WTC11 (cell line): ENCODE measurements around the gene ERLEC1. TPM values are rescaled to one million over a fixed set of nuclear protein-coding genes. Genes with fewer than 3 reads are reported as not detected.

Experiments used
- ATAC-seq: fragments of 200-7000 bp; cut with Tn5 transposase; 2 replicates; pipeline ENCODE4 v1.10.0; 2021; ENCODE audit warnings: mild to moderate bottlenecking, moderate library complexity
- CTCF ChIA-PET: fragments of 300-600 bp; sonication (Branson Sonifier 250); formaldehyde crosslinking; loops from one replicate; lab custom pipeline; 2021; ENCODE audit warnings: antibody characterized with exemption; lab: Charles Lee
- POLR2A ChIA-PET: fragments of 350-600 bp; sonication (Branson Sonifier 250); formaldehyde crosslinking; loops from one replicate; lab custom pipeline; 2021; ENCODE audit warnings: antibody characterized with exemption; lab: Charles Lee
- DNase-seq: peaks from one replicate; pipeline ENCODE4 v3.0.0; 2021; ENCODE audit warnings: low spot score
- H3K27ac Mint-ChIP-seq: 2 replicates; pipeline ENCODE4 v1.8.0; 2021; ENCODE audit warnings: mixed read lengths
- H3K27me3 Mint-ChIP-seq: 2 replicates; pipeline ENCODE4 v1.8.0; 2021; ENCODE audit warnings: low read depth, mild to moderate bottlenecking, moderate library complexity, mixed read lengths
- H3K36me3 Mint-ChIP-seq: 2 replicates; pipeline ENCODE4 v1.8.0; 2021; ENCODE audit warnings: mixed read lengths
- H3K4me1 Mint-ChIP-seq: 2 replicates; pipeline ENCODE4 v1.8.0; 2022; ENCODE audit warnings: mixed read lengths
- H3K4me3 Mint-ChIP-seq: 2 replicates; pipeline ENCODE4 v1.8.0; 2021; ENCODE audit warnings: mild to moderate bottlenecking, moderate library complexity, mixed read lengths
- H3K9me3 Mint-ChIP-seq: 2 replicates; pipeline ENCODE4 v1.8.0; 2021; ENCODE audit warnings: mixed read lengths
- FOXJ3 ChIP-seq: sonication (generic); formaldehyde crosslinking; IDR thresholded peaks from 2 replicates; pipeline ENCODE4 v1.9.0; 2021; ENCODE audit warnings: missing genetic modification reagents, mild to moderate bottlenecking, borderline replicate concordance
- MLX ChIP-seq: sonication (generic); formaldehyde crosslinking; IDR thresholded peaks from 2 replicates; pipeline ENCODE4 v1.8.1; 2023; ENCODE audit warnings: mild to moderate bottlenecking, missing genetic modification reagents, moderate library complexity
- MXD4 ChIP-seq: fragments of 250-450 bp; sonication (Bioruptor Pico); IDR thresholded peaks from 2 replicates; pipeline ENCODE4 v1.8.0; 2021; ENCODE audit warnings: mild to moderate bottlenecking, moderate library complexity, borderline replicate concordance
- MYBL2 ChIP-seq: sonication (generic); formaldehyde crosslinking; IDR thresholded peaks from 2 replicates; pipeline ENCODE4 v1.8.1; 2023; ENCODE audit warnings: mild to moderate bottlenecking, moderate library complexity, missing genetic modification reagents
- NFATC4 ChIP-seq: fragments of 250-450 bp; sonication (Bioruptor Pico); IDR thresholded peaks from 2 replicates; pipeline ENCODE4 v1.9.0; 2021; ENCODE audit warnings: mild to moderate bottlenecking
- RELA ChIP-seq: sonication (generic); formaldehyde crosslinking; IDR thresholded peaks from 2 replicates; pipeline ENCODE4 v1.8.1; 2022; ENCODE audit warnings: missing genetic modification reagents, mild to moderate bottlenecking, borderline replicate concordance
- SP1 ChIP-seq: sonication (generic); formaldehyde crosslinking; conservative IDR thresholded peaks from 2 replicates; pipeline ENCODE4 v1.8.1; 2022; ENCODE audit warnings: missing genetic modification reagents
- microRNA-seq: library from miRNA; unstranded; fragments of <30 nt; microRNA quantifications from one replicate; pipeline ENCODE4 v1.2.0, GENCODE V29; 2022; ENCODE audit warnings: borderline number of aligned reads
- total RNA-seq: library from RNA; stranded (reverse); gene quantifications from 3 replicates; pipeline ENCODE4 v1.2.3, GENCODE V29; 2021
- TF ChIP-seq, protein P1 (sequence below): sonication (generic); formaldehyde crosslinking; IDR thresholded peaks from 2 replicates; pipeline ENCODE4 v1.8.1; 2022; ENCODE audit warnings: mild to moderate bottlenecking, missing genetic modification reagents, moderate library complexity, borderline replicate concordance
- TF ChIP-seq, protein P2 (sequence below): sonication (generic); formaldehyde crosslinking; IDR thresholded peaks from 2 replicates; pipeline ENCODE4 v1.8.1; 2023; ENCODE audit warnings: mild to moderate bottlenecking, missing genetic modification reagents
- TF ChIP-seq, protein P3 (sequence below): fragments of 250-450 bp; sonication (Bioruptor Pico); IDR thresholded peaks from 2 replicates; pipeline ENCODE4 v2.1.2; 2022; ENCODE audit warnings: mild to moderate bottlenecking, moderate library complexity

Gene ERLEC1
- total RNA-seq, 1 experiment from 2014 or later, result 26.5 TPM

GRCh38 chr2:53867773-53868172 is 80.9 kb downstream of the ERLEC1 start:
- CTCF ChIA-PET, result interaction anchor here (0.6 kb wide), 1 partner anchor 1718 kb away, joined by 3 read pairs; no protein-coding TSS in a partner anchor
- H3K4me1 Mint-ChIP-seq, result no peaks in the 10 kb centered on the region

More at GRCh38 chr2:53867773-53868172, 80.9 kb downstream of the ERLEC1 start:
- TF ChIP-seq MXD4, result no peak
- TF ChIP-seq, protein P1, sequence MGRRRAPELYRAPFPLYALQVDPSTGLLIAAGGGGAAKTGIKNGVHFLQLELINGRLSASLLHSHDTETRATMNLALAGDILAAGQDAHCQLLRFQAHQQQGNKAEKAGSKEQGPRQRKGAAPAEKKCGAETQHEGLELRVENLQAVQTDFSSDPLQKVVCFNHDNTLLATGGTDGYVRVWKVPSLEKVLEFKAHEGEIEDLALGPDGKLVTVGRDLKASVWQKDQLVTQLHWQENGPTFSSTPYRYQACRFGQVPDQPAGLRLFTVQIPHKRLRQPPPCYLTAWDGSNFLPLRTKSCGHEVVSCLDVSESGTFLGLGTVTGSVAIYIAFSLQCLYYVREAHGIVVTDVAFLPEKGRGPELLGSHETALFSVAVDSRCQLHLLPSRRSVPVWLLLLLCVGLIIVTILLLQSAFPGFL, result no peak
- TF ChIP-seq, protein P2, sequence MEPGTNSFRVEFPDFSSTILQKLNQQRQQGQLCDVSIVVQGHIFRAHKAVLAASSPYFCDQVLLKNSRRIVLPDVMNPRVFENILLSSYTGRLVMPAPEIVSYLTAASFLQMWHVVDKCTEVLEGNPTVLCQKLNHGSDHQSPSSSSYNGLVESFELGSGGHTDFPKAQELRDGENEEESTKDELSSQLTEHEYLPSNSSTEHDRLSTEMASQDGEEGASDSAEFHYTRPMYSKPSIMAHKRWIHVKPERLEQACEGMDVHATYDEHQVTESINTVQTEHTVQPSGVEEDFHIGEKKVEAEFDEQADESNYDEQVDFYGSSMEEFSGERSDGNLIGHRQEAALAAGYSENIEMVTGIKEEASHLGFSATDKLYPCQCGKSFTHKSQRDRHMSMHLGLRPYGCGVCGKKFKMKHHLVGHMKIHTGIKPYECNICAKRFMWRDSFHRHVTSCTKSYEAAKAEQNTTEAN, result no peak
- no peak for TF ChIP-seq RELA (CRISPR knock-in tag)
- TF ChIP-seq FOXJ3 (CRISPR knock-in tag), result no peak
- no peak for TF ChIP-seq MYBL2 (CRISPR knock-in tag)
- TF ChIP-seq MLX (CRISPR knock-in tag), result no peak
- TF ChIP-seq, protein P3, sequence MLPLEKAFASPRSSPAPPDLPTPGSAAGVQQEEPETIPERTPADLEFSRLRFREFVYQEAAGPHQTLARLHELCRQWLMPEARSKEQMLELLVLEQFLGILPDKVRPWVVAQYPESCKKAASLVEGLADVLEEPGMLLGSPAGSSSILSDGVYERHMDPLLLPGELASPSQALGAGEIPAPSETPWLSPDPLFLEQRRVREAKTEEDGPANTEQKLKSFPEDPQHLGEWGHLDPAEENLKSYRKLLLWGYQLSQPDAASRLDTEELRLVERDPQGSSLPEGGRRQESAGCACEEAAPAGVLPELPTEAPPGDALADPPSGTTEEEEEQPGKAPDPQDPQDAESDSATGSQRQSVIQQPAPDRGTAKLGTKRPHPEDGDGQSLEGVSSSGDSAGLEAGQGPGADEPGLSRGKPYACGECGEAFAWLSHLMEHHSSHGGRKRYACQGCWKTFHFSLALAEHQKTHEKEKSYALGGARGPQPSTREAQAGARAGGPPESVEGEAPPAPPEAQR (CRISPR knock-in tag), result no peak
- no peak for TF ChIP-seq SP1 (CRISPR knock-in tag)
- TF ChIP-seq NFATC4, result no peak
- ATAC-seq, result no peak
- H3K4me3 Mint-ChIP-seq, result no peak overlapping the region
- H3K9me3 Mint-ChIP-seq, result no peaks in the 10 kb centered on the region
- H3K27me3 Mint-ChIP-seq, result no peaks in the 10 kb centered on the region
- no peak overlapping the region for H3K27ac Mint-ChIP-seq
- DNase-seq, result no peak
- peaks cover 31% of the 10 kb centered on the region for H3K36me3 Mint-ChIP-seq
- POLR2A ChIA-PET, result interaction anchor here (0.6 kb wide), 1 partner anchor 11 kb away, joined by 3 read pairs; no protein-coding TSS in a partner anchor

Small RNAs within 50 kb of the gene (microRNA-seq; reads per million reads assigned to microRNA genes)
- not detected for gene MIR3682

Other genes starting within 250 kb of the ERLEC1 start
- gene CHAC2, start 19.2 kb upstream of the ERLEC1 start, total RNA-seq, result 8.7 to 10.2 TPM (median 9.6 TPM) in 3 replicates
- 26.9 to 30.2 TPM (median 30.0 TPM) in 3 replicates for gene ASB3, start 91 bp upstream of the ERLEC1 start, total RNA-seq
- gene GPR75, start 72.9 kb downstream of the ERLEC1 start, total RNA-seq, result 2.2 to 3.1 TPM (median 2.8 TPM) in 3 replicates
- gene PSME4, start 183.9 kb downstream of the ERLEC1 start, total RNA-seq, result 70.8 to 91.9 TPM (median 76.4 TPM) in 3 replicates